ENCODE results near the gene COPS8. TPM values are rescaled to one million over a fixed set of nuclear protein-coding genes. Genes with fewer than 3 reads are reported as not detected.

Gene COPS8
- total and polyA plus RNA-seq, 2 donors (not counting 3 experiments of a cell fraction or from before 2014, with no cell fraction given) = 73.6 to 80.7 TPM

DNA sequence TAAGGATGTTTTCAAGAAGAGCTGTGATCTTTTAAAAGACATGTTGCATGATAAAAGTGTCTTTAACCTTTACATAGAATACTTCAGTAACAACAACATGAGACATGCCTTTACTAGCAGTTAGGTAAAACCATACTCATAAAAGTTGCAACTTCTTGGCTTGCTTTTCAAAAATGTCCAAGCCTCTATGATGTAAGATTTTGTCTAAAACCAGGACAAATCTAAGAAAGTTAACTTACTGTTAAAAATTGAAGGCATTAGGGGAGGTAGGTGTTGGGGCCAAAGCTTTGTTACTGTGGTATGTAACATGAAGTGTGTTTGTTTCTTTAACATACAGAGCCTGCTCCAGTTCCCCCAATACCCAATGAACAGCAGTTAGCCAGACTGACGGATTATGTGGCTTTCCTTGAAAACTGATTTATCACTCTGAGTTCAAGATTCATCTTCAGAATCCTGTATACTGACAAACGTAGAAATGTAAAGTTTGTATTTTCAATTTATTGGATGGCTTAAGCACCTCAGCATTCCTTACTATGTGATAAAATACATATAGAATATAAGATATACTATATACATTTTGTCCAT, 11.7 kb downstream of the COPS8 start:
- FAIRE-seq = no peak
- peak overlapping the region; percentile 50 for H3K9ac ChIP-seq (replicated peaks; ENCODE audit: extremely low read depth, insufficient read depth, low read length)
- H3K36me3 ChIP-seq (ENCODE audit: control insufficient read depth in 2 of 2, extremely low read depth in 1 of 2, insufficient read depth in 2 of 2, low read length in 2 of 2) = peaks cover 9 to 11% of the 10 kb centered on the region in 2 experiments
- ChIA-PET POLR2A (interaction anchor here (0.7 to 1.2 kb wide), 2 partner anchors 8 to 12 kb away, joined by 7 to 13 read pairs; partner anchors contain the start of gene COPS8), CTCF (interaction anchor here (0.7 to 4.0 kb wide), 7 partner anchors 25 to 475 kb away, joined by 3 to 40 read pairs (median 4); no protein-coding TSS in a partner anchor)
- peak; percentile 25 for DNase-seq (ENCODE audit: low read depth, low spot score)
- no peaks in the 10 kb centered on the region for H3K27me3 ChIP-seq (ENCODE audit: control insufficient read depth in 2 of 2, insufficient read depth in 2 of 2, low read length in 2 of 2)
- no peaks in the 10 kb centered on the region for H4K20me1 ChIP-seq (replicated peaks; ENCODE audit: control insufficient read depth, extremely low read depth, insufficient read depth, low read length)
- H3K79me2 ChIP-seq (ENCODE audit: control insufficient read depth, insufficient read depth, low read length) = peaks cover 21% of the 10 kb centered on the region
- TF ChIP-seq FOS (IDR thresholded peaks at IDR 0.05; ENCODE audit: borderline replicate concordance, insufficient read depth, low read length) (no peak), POLR2A (IDR thresholded peaks at IDR 0.05; ENCODE audit: low read depth, low read length) (no peak), MYC (IDR thresholded peaks at IDR 0.05; ENCODE audit: low read depth, low read length) (no peak), GATA2 (IDR thresholded peaks at IDR 0.05; ENCODE audit: insufficient read depth, insufficient read length, low read depth, low read length) (no peak), POLR2AphosphoS5 (IDR thresholded peaks at IDR 0.05; ENCODE audit: insufficient read depth, low read depth, low read length) (no peak), JUN (IDR thresholded peaks at IDR 0.05; ENCODE audit: borderline replicate concordance, insufficient read depth, insufficient read length, low read depth) (no peak)
- TF ChIP-seq, protein P1, sequence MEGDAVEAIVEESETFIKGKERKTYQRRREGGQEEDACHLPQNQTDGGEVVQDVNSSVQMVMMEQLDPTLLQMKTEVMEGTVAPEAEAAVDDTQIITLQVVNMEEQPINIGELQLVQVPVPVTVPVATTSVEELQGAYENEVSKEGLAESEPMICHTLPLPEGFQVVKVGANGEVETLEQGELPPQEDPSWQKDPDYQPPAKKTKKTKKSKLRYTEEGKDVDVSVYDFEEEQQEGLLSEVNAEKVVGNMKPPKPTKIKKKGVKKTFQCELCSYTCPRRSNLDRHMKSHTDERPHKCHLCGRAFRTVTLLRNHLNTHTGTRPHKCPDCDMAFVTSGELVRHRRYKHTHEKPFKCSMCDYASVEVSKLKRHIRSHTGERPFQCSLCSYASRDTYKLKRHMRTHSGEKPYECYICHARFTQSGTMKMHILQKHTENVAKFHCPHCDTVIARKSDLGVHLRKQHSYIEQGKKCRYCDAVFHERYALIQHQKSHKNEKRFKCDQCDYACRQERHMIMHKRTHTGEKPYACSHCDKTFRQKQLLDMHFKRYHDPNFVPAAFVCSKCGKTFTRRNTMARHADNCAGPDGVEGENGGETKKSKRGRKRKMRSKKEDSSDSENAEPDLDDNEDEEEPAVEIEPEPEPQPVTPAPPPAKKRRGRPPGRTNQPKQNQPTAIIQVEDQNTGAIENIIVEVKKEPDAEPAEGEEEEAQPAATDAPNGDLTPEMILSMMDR (IDR thresholded peaks at IDR 0.05; ENCODE audit: extremely low read depth in 1 of 2, insufficient read depth in 1 of 2, low read depth in 1 of 2, low read length in 2 of 2) = no peak
- TF ChIP-seq, protein P2, sequence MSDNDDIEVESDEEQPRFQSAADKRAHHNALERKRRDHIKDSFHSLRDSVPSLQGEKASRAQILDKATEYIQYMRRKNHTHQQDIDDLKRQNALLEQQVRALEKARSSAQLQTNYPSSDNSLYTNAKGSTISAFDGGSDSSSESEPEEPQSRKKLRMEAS (IDR thresholded peaks at IDR 0.05; ENCODE audit: insufficient read depth, insufficient read length) = no peak
- H3K4me1 ChIP-seq (ENCODE audit: control insufficient read depth, extremely low read depth, insufficient read depth, low read length) = peaks cover 57% of the 10 kb centered on the region
- no peak overlapping the region for H2AFZ ChIP-seq (ENCODE audit: low read depth, low read length)
- dilution Hi-C loops (cut with MboI; ENCODE audit: extremely low pct_ligation_motif_present, low sequenced_read_pairs) = no loop called here
- intact Hi-C loops (cut with micrococcal nuclease) = loop anchor here (2.0 to 10.0 kb wide), 2 partner anchors 577 to 647 kb away; no protein-coding TSS in a partner anchor
- H3K4me3 ChIP-seq (replicated peaks in 1 of 3; ENCODE audit: insufficient read depth in 1 of 3, low read depth in 1 of 3, low read length in 3 of 3) = no peak overlapping the region
- H3K4me2 ChIP-seq (ENCODE audit: insufficient read depth, low read length) = peak overlapping the region; percentile 65
- BruUV-seq (replicated peaks) = TSS peak; percentile 64
- peak overlapping the region; percentile 93 for H3K27ac ChIP-seq (ENCODE audit: insufficient read depth, low read depth, low read length)
- H3K9me3 ChIP-seq (replicated peaks; ENCODE audit: control insufficient read depth, insufficient read depth, low read length) = no peaks in the 10 kb centered on the region
- no peaks in the 10 kb centered on the region for H3K9me1 ChIP-seq (replicated peaks; ENCODE audit: control insufficient read depth, extremely low read depth, insufficient read depth, low read length)
